Caco-2 (cell line): ENCODE measurements around the gene IQGAP2. TPM values are rescaled to one million over a fixed set of nuclear protein-coding genes. Genes with fewer than 3 reads are reported as not detected.

Source experiments
- BruUV-seq: library from RNA; stranded (reverse); fragments of 400-500 nt; replicated peaks from 2 replicates; lab custom pipeline; 2021; lab: Mats Ljungman, UMichigan
- CTCF ChIA-PET: fragments of 300-600 bp; sonication (Branson Sonifier 250); formaldehyde crosslinking; loops from one replicate; lab custom pipeline; 2022; ENCODE audit warnings: antibody characterized with exemption; lab: Charles Lee
- POLR2A ChIA-PET: fragments of 300-600 bp; sonication (Branson Sonifier 250); formaldehyde crosslinking; loops from one replicate; lab custom pipeline; 2022; ENCODE audit warnings: antibody characterized with exemption; lab: Charles Lee
- DNase-seq, 2 experiments: peaks; one replicate each; pipeline versions ENCODE4 v3.0.0 to v3.0.0-alpha.2; 2020 to 2022
- H3K27me3 ChIP-seq: replicated peaks from 2 replicates; pipeline ENCODE4 v1.6.0; 2011; ENCODE audit warnings: low read length; ENCODE audit not compliant: control insufficient read depth, insufficient read depth
- H3K36me3 ChIP-seq: 2 replicates; pipeline ENCODE4 v1.5.1; 2011; ENCODE audit warnings: low read length; ENCODE audit not compliant: control insufficient read depth, insufficient read depth
- H3K4me1 ChIP-seq: fragments of 250-450 bp; sonication (Bioruptor Pico); 2 replicates; pipeline ENCODE4 v1.5.1; 2020; ENCODE audit warnings: mild to moderate bottlenecking
- H3K4me3 ChIP-seq: 2 replicates; pipeline ENCODE4 v1.5.1; 2011; ENCODE audit warnings: low read depth, mild to moderate bottlenecking, control low read depth, low read length
- H3K9me3 ChIP-seq: fragments of 250-450 bp; sonication (Bioruptor Pico); 2 replicates; pipeline ENCODE4 v1.5.1; 2020; ENCODE audit warnings: mild to moderate bottlenecking, moderate library complexity
- H3K27ac Mint-ChIP-seq: one replicate; pipeline ENCODE4 v1.8.0; 2022; ENCODE audit warnings: mixed read lengths; ENCODE audit not compliant: unreplicated experiment
- H3K27me3 Mint-ChIP-seq: one replicate; pipeline ENCODE4 v1.8.0; 2022; ENCODE audit warnings: mixed read lengths; ENCODE audit not compliant: insufficient read depth, unreplicated experiment
- H3K36me3 Mint-ChIP-seq: one replicate; pipeline ENCODE4 v1.8.0; 2022; ENCODE audit warnings: mild to moderate bottlenecking, mixed read lengths; ENCODE audit not compliant: insufficient read depth, unreplicated experiment
- H3K4me1 Mint-ChIP-seq: one replicate; pipeline ENCODE4 v1.8.0; 2022; ENCODE audit warnings: low read depth, mixed read lengths; ENCODE audit not compliant: unreplicated experiment
- H3K4me3 Mint-ChIP-seq: one replicate; pipeline ENCODE4 v1.8.0; 2022; ENCODE audit warnings: mild to moderate bottlenecking, moderate library complexity, mixed read lengths; ENCODE audit not compliant: unreplicated experiment
- H3K9me3 Mint-ChIP-seq: one replicate; pipeline ENCODE4 v1.8.0; 2022; ENCODE audit warnings: mixed read lengths; ENCODE audit not compliant: unreplicated experiment
- CTCF ChIP-seq, 2 experiments: fragments of 200-600 bp in 1 of 2; IDR thresholded peaks; 1 replicate in 1 of 2; 2 replicates in 1 of 2; pipeline versions ENCODE4 v1.5.1 to v1.8.0; 2011 to 2022; ENCODE audit warnings: antibody characterized with exemption in 1 of 2, control low read depth in 1 of 2, inconsistent platforms in 1 of 2, low read depth in 1 of 2, low read length in 1 of 2, mild to moderate bottlenecking in 1 of 2, moderate library complexity in 1 of 2; ENCODE audit not compliant: insufficient read depth in 1 of 2, severe bottlenecking in 1 of 2, unreplicated experiment in 1 of 2
- intact Hi-C: fragments of 100-400 bp; cut with micrococcal nuclease; formaldehyde crosslinking; loops from one replicate; pipeline ENCODE4 v1.10.0; 2022; ENCODE audit not compliant: unreplicated experiment
- total RNA-seq: library from RNA; stranded (reverse); gene quantifications from 2 replicates; pipeline ENCODE4 v1.2.3, GENCODE V29; 2022

Gene IQGAP2
- total RNA-seq, 1 experiment from 2014 or later = 89.4 TPM

DNA sequence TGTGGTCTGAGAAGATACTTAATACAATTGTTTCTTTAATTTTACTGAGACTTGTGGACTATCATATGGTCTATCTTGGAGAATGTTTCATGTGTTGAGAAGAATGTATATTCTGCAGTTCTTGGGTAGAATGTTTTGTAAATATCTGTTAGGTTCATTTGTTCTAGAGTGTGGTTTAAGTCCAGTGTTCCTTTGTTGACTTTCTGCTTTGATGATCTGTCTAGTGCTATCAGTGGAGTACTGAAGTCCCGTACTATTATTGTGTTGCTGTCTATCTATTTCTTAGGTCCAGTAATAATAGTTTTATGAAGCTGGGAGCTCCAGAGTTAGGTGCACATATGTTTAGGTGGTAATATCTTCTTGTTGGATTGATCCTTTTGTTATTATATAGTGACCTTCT is 36.1 kb downstream of the IQGAP2 start:
- peak overlapping the region; percentile 46 for H3K27ac Mint-ChIP-seq
- CTCF ChIA-PET = no interaction called here
- TF ChIP-seq CTCF (IDR thresholded peaks at IDR 0.05; ENCODE audit: insufficient read depth in 1 of 2, low read depth in 1 of 2, low read length in 1 of 2, severe bottlenecking in 1 of 2, unreplicated experiment in 1 of 2) = no peak
- Histone ChIP-seq H3K27me3 (no peaks in the 10 kb centered on the region), H3K4me1 (peaks cover 40% of the 10 kb centered on the region), H3K9me3 (peaks cover 16% of the 10 kb centered on the region; the same call in 1 of the 2 replicates), H3K4me3 (no peak overlapping the region), H3K36me3 (no peaks in the 10 kb centered on the region)
- no peak for DNase-seq
- no TSS peak for BruUV-seq
- peaks cover 37% of the 10 kb centered on the region for H3K4me1 Mint-ChIP-seq
- peaks cover 15% of the 10 kb centered on the region for H3K36me3 Mint-ChIP-seq
- H3K27me3 Mint-ChIP-seq = no peaks in the 10 kb centered on the region
- H3K4me3 Mint-ChIP-seq = no peak overlapping the region
- intact Hi-C loops = no loop called here
- POLR2A ChIA-PET = no interaction called here
- peaks cover 16% of the 10 kb centered on the region for H3K9me3 Mint-ChIP-seq

DNA sequence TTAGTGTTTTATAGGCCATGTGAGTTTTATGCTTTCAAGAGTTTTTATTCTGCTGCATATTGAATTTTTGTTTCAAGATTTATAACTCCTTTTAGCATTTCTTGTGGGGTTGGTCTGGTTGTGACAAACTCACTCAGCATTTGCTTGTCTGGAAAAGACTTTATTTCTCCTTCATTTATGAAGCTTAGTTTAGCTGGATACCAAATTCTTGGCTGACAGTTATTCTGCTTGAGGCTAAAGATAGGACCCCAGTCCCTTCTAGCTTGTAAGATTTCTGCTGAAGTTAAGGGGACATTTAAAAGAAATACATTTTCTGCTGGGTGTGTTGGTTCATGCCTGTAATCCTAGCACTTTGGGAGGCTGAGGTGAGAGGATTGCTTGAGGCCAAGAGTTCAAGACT is 36.8 kb downstream of the IQGAP2 start:
- POLR2A ChIA-PET = no interaction called here
- no peak overlapping the region for H3K27ac Mint-ChIP-seq
- no peak for DNase-seq
- Histone ChIP-seq H3K27me3 (no peaks in the 10 kb centered on the region), H3K4me3 (no peak overlapping the region), H3K36me3 (no peaks in the 10 kb centered on the region), H3K9me3 (peaks cover 16% of the 10 kb centered on the region; the same call in 1 of the 2 replicates), H3K4me1 (peaks cover 33% of the 10 kb centered on the region)
- peaks cover 16% of the 10 kb centered on the region for H3K9me3 Mint-ChIP-seq
- intact Hi-C loops = no loop called here
- CTCF ChIA-PET = no interaction called here
- H3K36me3 Mint-ChIP-seq = peaks cover 17% of the 10 kb centered on the region
- no TSS peak for BruUV-seq
- TF ChIP-seq CTCF (IDR thresholded peaks at IDR 0.05; ENCODE audit: insufficient read depth in 1 of 2, low read depth in 1 of 2, low read length in 1 of 2, severe bottlenecking in 1 of 2, unreplicated experiment in 1 of 2) = no peak
- H3K27me3 Mint-ChIP-seq = no peaks in the 10 kb centered on the region
- H3K4me1 Mint-ChIP-seq = peaks cover 34% of the 10 kb centered on the region
- H3K4me3 Mint-ChIP-seq = no peak overlapping the region

GRCh38 chr5:76441101-76441500 is 38.0 kb downstream of the IQGAP2 start:
- Mint-ChIP-seq H3K4me3 (no peak overlapping the region), H3K36me3 (peaks cover 19% of the 10 kb centered on the region), H3K27ac (peak overlapping the region; percentile 82), H3K4me1 (peaks cover 27% of the 10 kb centered on the region), H3K27me3 (no peaks in the 10 kb centered on the region), H3K9me3 (peaks cover 16% of the 10 kb centered on the region)
- no peak for DNase-seq
- Histone ChIP-seq H3K4me3 (no peak overlapping the region), H3K4me1 (peaks cover 21% of the 10 kb centered on the region), H3K36me3 (no peaks in the 10 kb centered on the region), H3K9me3 (peaks cover 6% of the 10 kb centered on the region; the same call in 1 of the 2 replicates), H3K27me3 (no peaks in the 10 kb centered on the region)
- CTCF ChIA-PET = no interaction called here
- POLR2A ChIA-PET = no interaction called here
- intact Hi-C loops = no loop called here
- no TSS peak for BruUV-seq
- TF ChIP-seq CTCF (IDR thresholded peaks at IDR 0.05; ENCODE audit: insufficient read depth in 1 of 2, low read depth in 1 of 2, low read length in 1 of 2, severe bottlenecking in 1 of 2, unreplicated experiment in 1 of 2) = no peak
